Activated CD4-positive, CD25-positive, alpha-beta regulatory T cell treated with anti-CD3 and anti-CD28 coated beads, Interleukin-2, amount 50 U/mL, for 16 hours (primary cell): ENCODE results near the gene SMG9.

Source experiments
- DNase-seq: peaks from one replicate; pipeline ENCODE4 v3.0.0-alpha.2; 2020; ENCODE audit warnings: low read depth, low spot score

Gene SMG9, protein sequence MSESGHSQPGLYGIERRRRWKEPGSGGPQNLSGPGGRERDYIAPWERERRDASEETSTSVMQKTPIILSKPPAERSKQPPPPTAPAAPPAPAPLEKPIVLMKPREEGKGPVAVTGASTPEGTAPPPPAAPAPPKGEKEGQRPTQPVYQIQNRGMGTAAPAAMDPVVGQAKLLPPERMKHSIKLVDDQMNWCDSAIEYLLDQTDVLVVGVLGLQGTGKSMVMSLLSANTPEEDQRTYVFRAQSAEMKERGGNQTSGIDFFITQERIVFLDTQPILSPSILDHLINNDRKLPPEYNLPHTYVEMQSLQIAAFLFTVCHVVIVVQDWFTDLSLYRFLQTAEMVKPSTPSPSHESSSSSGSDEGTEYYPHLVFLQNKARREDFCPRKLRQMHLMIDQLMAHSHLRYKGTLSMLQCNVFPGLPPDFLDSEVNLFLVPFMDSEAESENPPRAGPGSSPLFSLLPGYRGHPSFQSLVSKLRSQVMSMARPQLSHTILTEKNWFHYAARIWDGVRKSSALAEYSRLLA

DNA sequence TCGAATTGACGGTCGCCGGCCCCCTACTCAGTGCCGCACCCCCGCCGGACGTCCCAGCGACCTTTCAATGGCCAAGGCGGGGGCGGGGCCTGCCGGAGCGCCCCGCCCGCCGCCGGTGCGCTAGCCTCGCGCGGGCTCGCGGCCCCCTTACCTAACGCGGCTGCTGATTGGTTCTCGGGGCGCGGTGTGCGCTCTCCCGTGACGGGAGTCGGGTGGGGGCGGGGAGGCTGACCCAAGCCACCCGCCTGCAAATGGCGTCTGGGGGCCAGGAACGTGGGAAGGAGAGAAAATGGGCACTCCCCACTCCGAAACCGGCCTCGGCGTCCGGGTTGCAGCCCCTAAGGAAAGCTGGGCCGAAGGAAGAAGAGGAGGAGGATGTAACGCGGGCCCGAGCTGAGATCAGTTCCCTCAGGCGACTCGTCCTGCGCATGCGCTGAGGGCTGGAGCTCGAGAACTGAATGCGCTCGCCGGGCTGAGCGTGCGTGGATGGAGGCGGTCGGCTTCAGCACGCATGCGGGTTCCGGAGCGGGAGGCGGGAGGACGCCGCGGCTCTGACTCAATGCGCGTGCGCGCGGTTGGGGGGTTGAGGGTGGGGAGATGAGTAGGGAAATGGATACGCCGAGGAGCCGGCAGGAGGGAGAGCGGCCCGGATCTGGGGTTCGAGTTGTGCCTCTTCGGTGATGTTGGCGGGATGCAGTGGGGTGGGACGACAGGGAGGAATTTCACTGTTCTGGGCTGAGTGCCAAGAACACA is at the start of gene SMG9:
TSS of gene SMG9 (minus strand) at position 460 of the 753 bp plus-strand sequence. CDS start 4,221 bp downstream, outside the sequence.
- DNase-seq, result peak; percentile 98

- no peak for DNase-seq
These were observed 49.7 kb upstream of the SMG9 start for GRCh38 chr19:43804432-43804831.

GRCh38 chr19:43802216-43802951 is 47.6 kb upstream of the SMG9 start, which contains the start of gene LYPD5:
Gene LYPD5 (minus strand): TSS chr19:43802447. CDS start chr19:43802380, 67 bp downstream.
- no peak for DNase-seq

- DNase-seq, result no peak
These were observed 44.9 kb upstream of the SMG9 start for GRCh38 chr19:43799502-43800142.

DNA sequence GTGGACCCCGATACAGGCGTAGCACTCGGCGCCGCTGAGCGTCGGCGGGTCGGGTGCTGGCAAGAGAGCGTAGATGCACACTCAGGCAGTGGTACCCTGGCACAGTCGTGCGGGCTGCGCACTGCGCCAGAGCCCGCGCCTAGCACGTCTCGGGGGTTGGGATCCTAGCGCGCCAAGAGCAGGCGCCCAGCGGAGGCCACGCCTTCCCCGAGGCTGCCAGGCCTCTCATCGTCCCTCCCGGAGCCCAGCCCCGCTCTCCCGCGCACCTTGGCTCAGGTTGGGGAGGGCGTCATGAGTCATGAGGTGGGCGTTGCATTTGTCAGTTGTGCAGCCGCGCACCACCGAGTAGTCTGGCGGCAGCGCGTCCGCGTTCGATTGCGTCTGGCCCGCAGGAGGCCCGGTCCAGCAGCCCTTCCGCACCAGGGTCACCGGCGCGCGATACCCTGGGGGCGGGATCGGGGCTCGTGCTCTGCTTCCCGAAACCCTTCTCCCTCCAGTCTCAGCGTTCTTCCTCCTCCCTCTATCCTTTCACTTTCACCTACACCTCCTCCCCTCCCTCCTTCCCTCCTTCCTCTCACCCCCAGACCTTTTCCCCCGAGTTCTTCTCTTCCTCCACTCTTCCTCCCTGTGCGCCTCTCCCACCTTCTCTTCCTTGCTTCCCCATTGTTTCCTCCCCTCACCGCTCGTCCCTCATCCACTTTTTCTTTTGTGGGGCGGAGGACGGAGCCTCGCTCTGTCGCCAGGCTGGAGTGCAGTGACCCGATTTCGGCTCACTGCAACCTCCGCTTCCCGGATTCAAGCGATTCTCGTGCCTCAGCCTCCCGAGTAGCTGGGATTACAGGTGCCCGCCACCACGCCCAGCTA is 44.0 kb upstream of the SMG9 start:
- no peak for DNase-seq

DNA sequence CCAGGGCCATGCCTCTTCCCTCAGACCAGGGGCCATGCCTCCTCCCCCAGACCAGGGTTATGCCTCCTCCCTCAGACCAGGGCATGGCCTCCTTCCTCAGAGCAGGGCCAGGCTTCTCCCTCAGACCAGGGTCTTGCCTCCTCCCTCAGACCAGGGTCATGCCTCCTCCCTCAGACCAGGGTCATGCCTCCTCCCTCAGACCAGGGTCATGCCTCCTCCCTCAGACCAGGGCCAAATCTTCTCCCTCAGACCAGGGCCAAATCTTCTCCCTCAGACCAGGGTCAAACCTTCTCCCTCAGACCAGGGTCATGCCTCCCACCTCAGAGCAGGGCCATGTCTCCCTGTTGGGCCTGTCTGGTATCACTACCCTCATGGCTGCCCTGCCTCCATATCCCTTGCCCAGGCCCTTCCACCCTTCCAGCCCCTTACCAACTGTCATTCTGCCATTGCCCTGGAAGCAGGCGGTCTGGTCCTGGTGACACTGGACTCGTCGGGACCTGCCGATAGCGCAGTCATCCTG is 43.3 kb upstream of the SMG9 start:
- DNase-seq, result no peak

DNA sequence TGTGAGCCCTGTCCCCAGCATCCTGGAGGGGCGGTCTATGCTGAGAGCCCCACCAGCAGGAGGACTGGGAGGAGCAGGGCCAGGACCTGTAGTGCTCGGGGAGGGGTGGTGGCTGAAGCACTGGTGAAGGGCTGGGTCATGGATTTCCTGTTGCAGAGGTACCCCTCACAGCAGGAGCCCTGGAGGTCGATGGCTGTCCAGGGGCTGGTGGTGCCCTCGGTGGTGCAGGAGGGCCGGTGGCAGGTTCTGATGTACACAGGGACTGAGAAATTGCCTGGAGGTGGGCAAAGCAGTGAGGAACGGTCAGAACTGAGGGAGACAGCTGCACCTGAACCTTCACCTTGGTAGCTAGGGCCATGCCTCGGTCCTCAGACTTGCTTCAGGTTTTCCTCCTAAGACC is 42.8 kb upstream of the SMG9 start:
- DNase-seq, result no peak

DNA sequence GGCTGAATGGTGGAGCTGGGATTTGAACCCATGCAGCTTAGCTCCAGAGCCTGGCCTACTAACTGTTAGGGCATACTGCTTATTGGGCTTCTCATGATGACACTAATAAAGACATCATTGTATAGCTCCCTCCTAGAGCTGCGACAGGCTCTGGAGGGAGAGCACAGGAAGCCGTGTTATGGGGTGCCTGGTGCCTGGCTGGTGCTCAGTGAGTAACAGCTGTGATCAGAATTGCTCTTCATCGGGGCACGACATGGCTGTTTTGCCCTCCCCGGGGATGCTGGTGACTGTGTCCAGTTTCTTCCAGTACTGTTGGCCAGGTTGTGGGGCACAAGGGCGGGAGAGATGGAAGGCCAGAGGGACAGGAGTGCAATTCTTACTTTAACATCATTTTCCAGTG is 42.4 kb upstream of the SMG9 start:
- DNase-seq, result no peak

- no peak for DNase-seq
These were observed 35.8 kb upstream of the SMG9 start for GRCh38 chr19:43790587-43790986.

DNA sequence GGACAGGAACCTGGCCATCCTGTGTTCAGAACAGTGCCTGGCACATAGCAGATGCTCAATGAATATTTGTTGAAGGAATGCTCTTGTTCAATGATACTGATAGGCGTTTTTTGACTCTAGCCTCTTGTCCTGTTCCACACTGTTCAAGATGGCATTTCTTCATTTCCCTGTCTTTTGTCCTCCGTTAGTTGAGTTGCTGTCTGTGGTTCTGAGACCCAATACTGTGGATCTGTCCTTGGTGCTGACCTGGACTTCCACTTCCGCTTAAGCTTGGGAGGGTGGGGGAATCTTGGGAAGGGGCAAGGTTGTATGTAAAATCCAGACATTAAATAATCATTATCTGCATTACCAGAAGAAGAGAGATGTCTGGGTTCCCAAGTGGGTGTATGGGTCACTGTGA is 34.3 kb upstream of the SMG9 start:
- no peak for DNase-seq

GRCh38 chr19:43786665-43787064 is 31.9 kb upstream of the SMG9 start:
- DNase-seq, result no peak

GRCh38 chr19:43784981-43785808 is 30.4 kb upstream of the SMG9 start:
- no peak for DNase-seq

DNA sequence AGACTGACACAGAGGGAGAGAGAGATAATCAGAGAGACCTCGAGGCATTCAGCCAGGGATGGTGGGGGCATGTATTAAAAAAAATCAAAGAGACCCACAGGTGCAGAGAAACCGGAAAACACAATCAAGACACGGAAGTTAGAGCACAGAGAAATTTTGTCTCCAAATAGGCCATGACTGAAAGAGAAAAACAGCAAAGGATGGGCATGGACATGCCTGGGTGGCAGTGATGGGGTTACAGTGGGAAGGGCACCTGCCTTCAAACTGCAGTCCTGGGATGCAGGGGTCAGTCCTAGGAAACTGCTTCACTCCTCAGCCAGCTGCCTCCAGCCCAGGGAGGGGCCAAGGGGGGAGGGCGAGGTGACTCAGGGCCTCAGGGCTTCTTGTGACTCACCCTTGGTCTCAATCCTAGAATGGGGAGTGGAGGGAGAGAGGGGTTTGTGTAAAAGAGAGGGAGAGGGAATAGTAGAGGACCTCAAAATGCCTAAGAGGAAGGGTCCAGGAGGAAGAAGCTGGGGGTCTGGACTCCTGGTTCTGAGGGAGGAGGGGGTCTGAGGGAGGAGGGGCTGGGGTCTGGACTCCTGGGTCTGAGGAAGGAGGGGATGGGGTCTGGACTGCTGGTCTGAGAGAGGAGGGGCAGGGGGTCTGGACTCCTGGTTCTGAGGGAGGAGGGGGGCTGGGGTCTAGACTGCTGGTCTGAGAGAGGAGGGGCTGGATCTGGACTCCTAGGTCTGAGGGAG is 29.6 kb upstream of the SMG9 start:
- no peak for DNase-seq

- DNase-seq, result no peak
These were observed 28.9 kb upstream of the SMG9 start for GRCh38 chr19:43783636-43784035.

GRCh38 chr19:43782689-43783231 is 28.0 kb upstream of the SMG9 start:
- no peak for DNase-seq

DNA sequence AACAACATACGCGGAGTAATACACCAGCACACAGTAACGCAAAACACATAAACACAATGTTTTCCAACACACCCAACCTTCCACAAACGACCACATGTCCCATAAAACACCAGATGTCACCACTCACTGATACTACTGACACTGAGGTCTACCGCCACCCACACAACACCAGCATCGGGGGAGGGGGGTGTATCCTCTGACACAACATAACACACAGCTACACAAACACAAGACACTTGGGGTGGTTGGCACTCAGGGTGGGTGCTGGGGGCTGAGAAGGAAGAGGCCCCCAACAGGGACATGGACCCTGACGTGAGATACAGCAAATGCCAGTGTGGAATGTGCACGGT is 27.5 kb upstream of the SMG9 start:
- no peak for DNase-seq

- no peak for DNase-seq
These were observed 27.0 kb upstream of the SMG9 start for GRCh38 chr19:43781630-43782310.
